H1 (cell line): Measurements from ENCODE around the gene MINPP1. TPM values are rescaled to one million over a fixed set of nuclear protein-coding genes. Genes with fewer than 3 reads are reported as not detected.

Experiments used
- POLR2AphosphoS5 ChIP-seq: IDR thresholded peaks from 2 replicates; pipeline ENCODE4 v1.6.1; 2011; ENCODE audit warnings: low read depth, low read length
- SP4 ChIP-seq: IDR thresholded peaks from 2 replicates; pipeline ENCODE4 v1.6.1; 2012; ENCODE audit warnings: low read length, inconsistent platforms
- SRF ChIP-seq: IDR thresholded peaks from 2 replicates; pipeline ENCODE4 v1.6.1; 2011; ENCODE audit warnings: mild to moderate bottlenecking, low read depth, low read length, moderate library complexity
- TEAD4 ChIP-seq: IDR thresholded peaks from 2 replicates; pipeline ENCODE4 v1.6.1; 2012; ENCODE audit warnings: low read depth, low read length, inconsistent platforms, mixed read lengths
- polyA plus RNA-seq, 7 experiments: library from polyadenylated mRNA; depleted of rRNA in 3 of 7; stranded (reverse) in 5 of 7; unstranded in 2 of 7; fragments of >200 nt in 5 of 7; fragments of 200-250 nt in 2 of 7; gene quantifications; 1 replicate in 5 of 7; 2 replicates in 1 of 7; 4 replicates in 1 of 7; pipeline versions ENCODE4 v1.2.1 to v1.2.3, GENCODE V29; 2011 to 2013; ENCODE audit warnings: missing spikeins in 2 of 7, mixed read lengths in 2 of 7
- total RNA-seq: library from RNA; stranded (reverse); fragmentation: NEBNext Ultra II Directional; extraction: Animal tissue kit (Norgen Biotek cat#: 25700); gene quantifications from 2 replicates; pipeline ENCODE4 v1.2.1, GENCODE V29; 2021
- TF ChIP-seq, protein P1 (sequence below): fragments of 300-600 bp; sonication (generic); IDR thresholded peaks from 2 replicates; pipeline ENCODE4 v1.7.1; 2012; ENCODE audit warnings: low read length, moderate library complexity, mild to moderate bottlenecking, inconsistent platforms; ENCODE audit not compliant: insufficient replicate concordance

MINPP1 gene
- total and polyA plus RNA-seq, 2 of the 8 experiments (the other 6 are each of a cell fraction or from before 2014, with no cell fraction given) = 13.6 to 27.2 TPM

DNA sequence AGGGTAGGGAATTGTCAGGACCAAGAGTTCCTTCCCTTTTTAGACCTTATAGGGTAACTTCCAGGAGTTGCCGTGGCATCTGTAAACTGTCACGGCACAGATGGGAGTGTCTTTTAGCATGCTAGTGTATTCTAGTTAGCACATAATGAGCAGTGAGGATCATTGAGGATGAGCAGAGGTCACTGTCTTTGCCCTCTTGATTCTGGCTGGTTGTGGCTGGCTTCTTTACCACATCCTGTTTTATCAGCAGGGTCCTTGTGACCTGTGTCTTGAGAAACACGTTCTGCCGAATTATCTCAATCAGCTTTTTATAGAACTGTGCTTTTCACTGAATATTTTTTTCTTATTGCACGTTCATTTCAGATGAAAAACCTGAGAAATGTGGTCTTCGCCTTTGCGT, 41.5 kb downstream of the MINPP1 start (continued):
- TF ChIP-seq, protein P1, sequence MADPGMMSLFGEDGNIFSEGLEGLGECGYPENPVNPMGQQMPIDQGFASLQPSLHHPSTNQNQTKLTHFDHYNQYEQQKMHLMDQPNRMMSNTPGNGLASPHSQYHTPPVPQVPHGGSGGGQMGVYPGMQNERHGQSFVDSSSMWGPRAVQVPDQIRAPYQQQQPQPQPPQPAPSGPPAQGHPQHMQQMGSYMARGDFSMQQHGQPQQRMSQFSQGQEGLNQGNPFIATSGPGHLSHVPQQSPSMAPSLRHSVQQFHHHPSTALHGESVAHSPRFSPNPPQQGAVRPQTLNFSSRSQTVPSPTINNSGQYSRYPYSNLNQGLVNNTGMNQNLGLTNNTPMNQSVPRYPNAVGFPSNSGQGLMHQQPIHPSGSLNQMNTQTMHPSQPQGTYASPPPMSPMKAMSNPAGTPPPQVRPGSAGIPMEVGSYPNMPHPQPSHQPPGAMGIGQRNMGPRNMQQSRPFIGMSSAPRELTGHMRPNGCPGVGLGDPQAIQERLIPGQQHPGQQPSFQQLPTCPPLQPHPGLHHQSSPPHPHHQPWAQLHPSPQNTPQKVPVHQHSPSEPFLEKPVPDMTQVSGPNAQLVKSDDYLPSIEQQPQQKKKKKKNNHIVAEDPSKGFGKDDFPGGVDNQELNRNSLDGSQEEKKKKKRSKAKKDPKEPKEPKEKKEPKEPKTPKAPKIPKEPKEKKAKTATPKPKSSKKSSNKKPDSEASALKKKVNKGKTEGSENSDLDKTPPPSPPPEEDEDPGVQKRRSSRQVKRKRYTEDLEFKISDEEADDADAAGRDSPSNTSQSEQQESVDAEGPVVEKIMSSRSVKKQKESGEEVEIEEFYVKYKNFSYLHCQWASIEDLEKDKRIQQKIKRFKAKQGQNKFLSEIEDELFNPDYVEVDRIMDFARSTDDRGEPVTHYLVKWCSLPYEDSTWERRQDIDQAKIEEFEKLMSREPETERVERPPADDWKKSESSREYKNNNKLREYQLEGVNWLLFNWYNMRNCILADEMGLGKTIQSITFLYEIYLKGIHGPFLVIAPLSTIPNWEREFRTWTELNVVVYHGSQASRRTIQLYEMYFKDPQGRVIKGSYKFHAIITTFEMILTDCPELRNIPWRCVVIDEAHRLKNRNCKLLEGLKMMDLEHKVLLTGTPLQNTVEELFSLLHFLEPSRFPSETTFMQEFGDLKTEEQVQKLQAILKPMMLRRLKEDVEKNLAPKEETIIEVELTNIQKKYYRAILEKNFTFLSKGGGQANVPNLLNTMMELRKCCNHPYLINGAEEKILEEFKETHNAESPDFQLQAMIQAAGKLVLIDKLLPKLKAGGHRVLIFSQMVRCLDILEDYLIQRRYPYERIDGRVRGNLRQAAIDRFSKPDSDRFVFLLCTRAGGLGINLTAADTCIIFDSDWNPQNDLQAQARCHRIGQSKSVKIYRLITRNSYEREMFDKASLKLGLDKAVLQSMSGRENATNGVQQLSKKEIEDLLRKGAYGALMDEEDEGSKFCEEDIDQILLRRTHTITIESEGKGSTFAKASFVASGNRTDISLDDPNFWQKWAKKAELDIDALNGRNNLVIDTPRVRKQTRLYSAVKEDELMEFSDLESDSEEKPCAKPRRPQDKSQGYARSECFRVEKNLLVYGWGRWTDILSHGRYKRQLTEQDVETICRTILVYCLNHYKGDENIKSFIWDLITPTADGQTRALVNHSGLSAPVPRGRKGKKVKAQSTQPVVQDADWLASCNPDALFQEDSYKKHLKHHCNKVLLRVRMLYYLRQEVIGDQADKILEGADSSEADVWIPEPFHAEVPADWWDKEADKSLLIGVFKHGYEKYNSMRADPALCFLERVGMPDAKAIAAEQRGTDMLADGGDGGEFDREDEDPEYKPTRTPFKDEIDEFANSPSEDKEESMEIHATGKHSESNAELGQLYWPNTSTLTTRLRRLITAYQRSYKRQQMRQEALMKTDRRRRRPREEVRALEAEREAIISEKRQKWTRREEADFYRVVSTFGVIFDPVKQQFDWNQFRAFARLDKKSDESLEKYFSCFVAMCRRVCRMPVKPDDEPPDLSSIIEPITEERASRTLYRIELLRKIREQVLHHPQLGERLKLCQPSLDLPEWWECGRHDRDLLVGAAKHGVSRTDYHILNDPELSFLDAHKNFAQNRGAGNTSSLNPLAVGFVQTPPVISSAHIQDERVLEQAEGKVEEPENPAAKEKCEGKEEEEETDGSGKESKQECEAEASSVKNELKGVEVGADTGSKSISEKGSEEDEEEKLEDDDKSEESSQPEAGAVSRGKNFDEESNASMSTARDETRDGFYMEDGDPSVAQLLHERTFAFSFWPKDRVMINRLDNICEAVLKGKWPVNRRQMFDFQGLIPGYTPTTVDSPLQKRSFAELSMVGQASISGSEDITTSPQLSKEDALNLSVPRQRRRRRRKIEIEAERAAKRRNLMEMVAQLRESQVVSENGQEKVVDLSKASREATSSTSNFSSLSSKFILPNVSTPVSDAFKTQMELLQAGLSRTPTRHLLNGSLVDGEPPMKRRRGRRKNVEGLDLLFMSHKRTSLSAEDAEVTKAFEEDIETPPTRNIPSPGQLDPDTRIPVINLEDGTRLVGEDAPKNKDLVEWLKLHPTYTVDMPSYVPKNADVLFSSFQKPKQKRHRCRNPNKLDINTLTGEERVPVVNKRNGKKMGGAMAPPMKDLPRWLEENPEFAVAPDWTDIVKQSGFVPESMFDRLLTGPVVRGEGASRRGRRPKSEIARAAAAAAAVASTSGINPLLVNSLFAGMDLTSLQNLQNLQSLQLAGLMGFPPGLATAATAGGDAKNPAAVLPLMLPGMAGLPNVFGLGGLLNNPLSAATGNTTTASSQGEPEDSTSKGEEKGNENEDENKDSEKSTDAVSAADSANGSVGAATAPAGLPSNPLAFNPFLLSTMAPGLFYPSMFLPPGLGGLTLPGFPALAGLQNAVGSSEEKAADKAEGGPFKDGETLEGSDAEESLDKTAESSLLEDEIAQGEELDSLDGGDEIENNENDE = no peak
- TF ChIP-seq SRF = no peak
- no peak for TF ChIP-seq POLR2AphosphoS5
- no peak for TF ChIP-seq TEAD4
- TF ChIP-seq SP4 = no peak
- TF ChIP-seq, all 59 proteins: peak for 0
